ENCODE data around the gene GLIPR1. TPM values are rescaled to one million over a fixed set of nuclear protein-coding genes. Genes with fewer than 3 reads are reported as not detected.

GLIPR1 gene
- total RNA-seq, 1 experiment from 2014 or later = 0.13 TPM

DNA sequence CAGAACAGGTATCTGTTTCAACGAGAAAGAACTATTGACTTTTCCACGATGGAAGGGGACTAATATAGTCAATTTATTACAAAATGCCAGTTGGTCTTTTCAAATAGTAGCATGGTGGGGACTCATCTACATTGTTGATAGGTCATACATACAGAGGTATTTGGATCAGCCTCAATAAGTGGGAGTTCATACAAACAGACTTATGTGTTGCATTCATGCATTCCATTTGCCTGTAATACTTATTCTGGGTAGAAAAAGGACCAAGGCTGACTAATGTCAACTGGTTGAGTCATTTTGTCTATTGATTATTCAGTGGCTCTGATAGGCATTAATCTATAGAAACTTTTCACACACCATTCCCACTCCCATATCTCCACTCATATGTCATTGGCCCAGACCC is 41.5 kb upstream of the GLIPR1 start:
- no peaks in the 10 kb centered on the region for H3K4me1 ChIP-seq (ENCODE audit: insufficient read depth, low read length)
- H2BK120ac ChIP-seq (ENCODE audit: low read depth, low read length, poor library complexity, severe bottlenecking) = no peak overlapping the region
- H3K27me3 ChIP-seq (ENCODE audit: insufficient read depth, low read length) = no peaks in the 10 kb centered on the region
- H3K4ac ChIP-seq (ENCODE audit: low read depth, low read length) = no peak overlapping the region
- peaks cover 12 to 47% (median 32%) of the 10 kb centered on the region in 3 experiments for H3K36me3 Mint-ChIP-seq (ENCODE audit: insufficient read depth in 1 of 3, low read depth in 3 of 3)
- H3K23ac ChIP-seq (ENCODE audit: insufficient read length, low read depth, low read length) = no peak overlapping the region
- H3K27ac ChIP-seq (ENCODE audit: insufficient read length, low read depth, low read length) = no peak overlapping the region
- no peak overlapping the region for H2AK5ac ChIP-seq (ENCODE audit: insufficient read length, low read length)
- H4K5ac ChIP-seq (ENCODE audit: insufficient read length, low read depth, low read length) = no peak overlapping the region
- peaks cover 38 to 46% of the 10 kb centered on the region in 2 experiments for H3K9me3 Mint-ChIP-seq
- H3K79me1 ChIP-seq (ENCODE audit: insufficient read depth, low read depth, low read length, poor library complexity, severe bottlenecking) = no peaks in the 10 kb centered on the region
- peaks cover 5 to 12% of the 10 kb centered on the region in 2 experiments; a peak in 2 of 4 replicates for H3K4me1 Mint-ChIP-seq
- H3K23me2 ChIP-seq (ENCODE audit: insufficient read length, low read depth, low read length, poor library complexity, severe bottlenecking) = no peaks in the 10 kb centered on the region
- no peaks in the 10 kb centered on the region for H3K9me3 ChIP-seq (ENCODE audit: control insufficient read depth, low read depth, low read length)
- H2AFZ ChIP-seq (ENCODE audit: low read length) = no peak overlapping the region
- H4K91ac ChIP-seq (ENCODE audit: insufficient read length, low read depth, low read length) = no peak overlapping the region
- no peak overlapping the region for H3K14ac ChIP-seq (ENCODE audit: insufficient read depth, low read length)
- no peak overlapping the region for H3K18ac ChIP-seq (ENCODE audit: insufficient read length, low read depth, low read length)
- no peaks in the 10 kb centered on the region for H3K79me2 ChIP-seq (ENCODE audit: insufficient read depth, low read length)
- H3K9ac ChIP-seq (ENCODE audit: extremely low read depth, insufficient read length, low read length) = no peak overlapping the region
- no peak overlapping the region for H3K4me2 ChIP-seq (ENCODE audit: insufficient read depth, insufficient read length, low read length)
- H2BK15ac ChIP-seq (ENCODE audit: low read depth, low read length) = no peak overlapping the region
- no peaks in the 10 kb centered on the region for H4K20me1 ChIP-seq (ENCODE audit: control insufficient read depth, insufficient read depth, insufficient read length)
- no peak overlapping the region for H3K56ac ChIP-seq (ENCODE audit: insufficient read length, low read depth, low read length)
- H3K4me3 Mint-ChIP-seq = no peak overlapping the region
- TF ChIP-seq, protein P1, sequence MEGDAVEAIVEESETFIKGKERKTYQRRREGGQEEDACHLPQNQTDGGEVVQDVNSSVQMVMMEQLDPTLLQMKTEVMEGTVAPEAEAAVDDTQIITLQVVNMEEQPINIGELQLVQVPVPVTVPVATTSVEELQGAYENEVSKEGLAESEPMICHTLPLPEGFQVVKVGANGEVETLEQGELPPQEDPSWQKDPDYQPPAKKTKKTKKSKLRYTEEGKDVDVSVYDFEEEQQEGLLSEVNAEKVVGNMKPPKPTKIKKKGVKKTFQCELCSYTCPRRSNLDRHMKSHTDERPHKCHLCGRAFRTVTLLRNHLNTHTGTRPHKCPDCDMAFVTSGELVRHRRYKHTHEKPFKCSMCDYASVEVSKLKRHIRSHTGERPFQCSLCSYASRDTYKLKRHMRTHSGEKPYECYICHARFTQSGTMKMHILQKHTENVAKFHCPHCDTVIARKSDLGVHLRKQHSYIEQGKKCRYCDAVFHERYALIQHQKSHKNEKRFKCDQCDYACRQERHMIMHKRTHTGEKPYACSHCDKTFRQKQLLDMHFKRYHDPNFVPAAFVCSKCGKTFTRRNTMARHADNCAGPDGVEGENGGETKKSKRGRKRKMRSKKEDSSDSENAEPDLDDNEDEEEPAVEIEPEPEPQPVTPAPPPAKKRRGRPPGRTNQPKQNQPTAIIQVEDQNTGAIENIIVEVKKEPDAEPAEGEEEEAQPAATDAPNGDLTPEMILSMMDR (conservative IDR thresholded peaks at IDR 0.05) = no peak
- H2BK20ac ChIP-seq (ENCODE audit: low read depth, low read length, poor library complexity, severe bottlenecking) = no peak overlapping the region
- no peak overlapping the region for H4K8ac ChIP-seq (replicated peaks; ENCODE audit: insufficient read length, low read depth, low read length)
- H3T11ph ChIP-seq (ENCODE audit: low read length) = no peak overlapping the region
- no peak overlapping the region for H3K27ac Mint-ChIP-seq
- H2BK5ac ChIP-seq (ENCODE audit: insufficient read length, low read length) = no peak overlapping the region
- no peak for DNase-seq
- no CpG with 5 or more reads among the region's 2 CpGs for WGBS (ENCODE audit: extremely low coverage, insufficient read length, low lambda C conversion rate)
- H2BK12ac ChIP-seq (ENCODE audit: insufficient read length, low read depth, low read length) = no peak overlapping the region
- no peaks in the 10 kb centered on the region; the same call in 1 of the 2 replicates for H3K27me3 Mint-ChIP-seq (ENCODE audit: low read depth)
